ENCODE data around the gene RNF214. TPM values are rescaled to one million over a fixed set of nuclear protein-coding genes. Genes with fewer than 3 reads are reported as not detected.

RNF214 gene
- total RNA-seq, 2 donors from 2014 or later: 10.2 to 12.5 TPM

GRCh38 chr11:117296881-117297280 is 64.4 kb downstream of the RNF214 start:
- WGBS, 2 donors: 66 to 68% methylated on average over 6 of the region's 6 CpGs
- no peaks in the 10 kb centered on the region for H3K27me3 ChIP-seq
- no peak overlapping the region for H3K4me3 ChIP-seq
- H3K27ac ChIP-seq: peak overlapping the region in 3 of 4 donors; percentile 88 to 89 (median 88)
- peaks cover 76% of the 10 kb centered on the region for H3K4me1 ChIP-seq
- DNase-seq: no peak
- TF ChIP-seq, protein P1, sequence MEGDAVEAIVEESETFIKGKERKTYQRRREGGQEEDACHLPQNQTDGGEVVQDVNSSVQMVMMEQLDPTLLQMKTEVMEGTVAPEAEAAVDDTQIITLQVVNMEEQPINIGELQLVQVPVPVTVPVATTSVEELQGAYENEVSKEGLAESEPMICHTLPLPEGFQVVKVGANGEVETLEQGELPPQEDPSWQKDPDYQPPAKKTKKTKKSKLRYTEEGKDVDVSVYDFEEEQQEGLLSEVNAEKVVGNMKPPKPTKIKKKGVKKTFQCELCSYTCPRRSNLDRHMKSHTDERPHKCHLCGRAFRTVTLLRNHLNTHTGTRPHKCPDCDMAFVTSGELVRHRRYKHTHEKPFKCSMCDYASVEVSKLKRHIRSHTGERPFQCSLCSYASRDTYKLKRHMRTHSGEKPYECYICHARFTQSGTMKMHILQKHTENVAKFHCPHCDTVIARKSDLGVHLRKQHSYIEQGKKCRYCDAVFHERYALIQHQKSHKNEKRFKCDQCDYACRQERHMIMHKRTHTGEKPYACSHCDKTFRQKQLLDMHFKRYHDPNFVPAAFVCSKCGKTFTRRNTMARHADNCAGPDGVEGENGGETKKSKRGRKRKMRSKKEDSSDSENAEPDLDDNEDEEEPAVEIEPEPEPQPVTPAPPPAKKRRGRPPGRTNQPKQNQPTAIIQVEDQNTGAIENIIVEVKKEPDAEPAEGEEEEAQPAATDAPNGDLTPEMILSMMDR (IDR thresholded peaks at IDR 0.05): no peak
- TF ChIP-seq POLR2A (IDR thresholded peaks at IDR 0.05): no peak
- no peaks in the 10 kb centered on the region for H3K9me3 ChIP-seq
- intact Hi-C loops (cut with DNase I): no loop called here
- H3K36me3 ChIP-seq (replicated peaks in 1 of 2; ENCODE audit: insufficient read depth in 1 of 2, low read depth in 2 of 2): peaks cover 0 to 6% of the 10 kb centered on the region in 2 donors
- no peak for ATAC-seq

- WGBS, 2 donors: 29 to 61% methylated on average over 8 of the region's 8 CpGs
- H3K27ac ChIP-seq: peak overlapping the region; percentile 71 to 89 (median 88)
- TF ChIP-seq, protein P1 (IDR thresholded peaks at IDR 0.05): no peak
- TF ChIP-seq POLR2A (IDR thresholded peaks at IDR 0.05): peak in 1 of 3 donors; percentile 46
- peaks cover 77% of the 10 kb centered on the region for H3K4me1 ChIP-seq
- H3K27me3 ChIP-seq: no peaks in the 10 kb centered on the region
- no peaks in the 10 kb centered on the region for H3K9me3 ChIP-seq
- ATAC-seq (peak; percentile 64), DNase-seq (peak in 3 of 4 donors; percentile 32 to 64 (median 37))
- intact Hi-C loops (cut with DNase I): no loop called here
- H3K36me3 ChIP-seq (replicated peaks in 1 of 2; ENCODE audit: insufficient read depth in 1 of 2, low read depth in 2 of 2): peaks cover 0 to 2% of the 10 kb centered on the region in 2 donors
- no peak overlapping the region for H3K4me3 ChIP-seq
Observed at GRCh38 chr11:117298195-117298594, 65.7 kb downstream of the RNF214 start.

DNA sequence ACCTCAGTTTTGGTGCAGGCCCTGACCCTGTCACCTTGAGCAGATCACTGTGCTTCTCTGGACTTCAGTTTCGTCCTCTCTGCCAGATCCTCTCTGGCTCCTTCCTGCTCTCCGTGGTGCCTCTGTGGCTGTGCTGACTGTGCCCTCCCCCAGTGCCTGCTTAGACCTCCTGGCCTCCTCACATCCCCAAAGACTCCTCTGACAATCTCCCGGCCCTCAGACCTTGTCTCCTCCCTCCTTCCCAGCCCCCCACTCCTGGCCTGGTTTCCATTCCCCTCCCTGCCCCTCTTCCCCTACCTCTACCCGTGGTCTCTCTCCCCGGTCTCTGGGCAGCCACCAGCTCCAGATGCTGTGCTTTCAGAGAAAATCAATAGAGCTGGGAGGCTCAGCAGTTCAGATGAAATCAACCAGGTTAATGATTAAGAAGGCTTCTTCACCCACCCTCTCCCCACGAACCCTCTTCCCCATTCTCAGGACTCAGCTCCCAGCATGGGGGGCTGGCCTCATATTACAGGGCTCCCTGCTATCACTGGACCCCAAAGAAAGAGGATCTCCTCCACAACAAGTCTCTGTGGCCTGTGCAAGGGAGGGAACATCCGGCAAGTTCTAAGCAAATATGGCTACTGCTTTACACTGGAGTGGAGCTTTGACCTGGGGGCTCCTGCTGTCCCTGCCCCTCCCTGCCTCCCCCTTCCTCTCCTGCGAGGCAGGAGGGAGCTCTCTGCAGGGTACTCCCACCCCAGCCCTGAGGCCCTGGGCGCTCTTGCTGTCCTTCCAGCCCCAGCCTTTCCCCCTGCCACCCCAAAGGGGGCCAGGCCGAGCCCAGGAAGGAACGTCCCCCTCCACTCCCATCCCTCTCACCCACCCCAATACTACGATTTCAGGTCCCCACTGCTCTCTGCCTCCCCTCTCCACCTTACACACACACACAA is 67.1 kb downstream of the RNF214 start:
- H3K4me3 ChIP-seq: no peak overlapping the region
- 18% methylated on average over 12 of the region's 12 CpGs for WGBS, 2 donors
- TF ChIP-seq POLR2A (IDR thresholded peaks at IDR 0.05): peak in 2 of 3 donors; percentile 24 to 63
- TF ChIP-seq, protein P1 (IDR thresholded peaks at IDR 0.05): no peak

GRCh38 chr11:117300283-117300663 is 67.8 kb downstream of the RNF214 start:
- H3K27ac ChIP-seq: peak overlapping the region; percentile 71 to 89 (median 88)
- peaks cover 98% of the 10 kb centered on the region for H3K4me1 ChIP-seq
- H3K27me3 ChIP-seq: no peaks in the 10 kb centered on the region
- ATAC-seq (peak; percentile 43), DNase-seq (peak; percentile 64 to 77 (median 70))
- 12 to 16% methylated on average over 13 to 17 of the region's 17 CpGs for WGBS, 2 donors
- TF ChIP-seq, protein P1 (IDR thresholded peaks at IDR 0.05): no peak
- TF ChIP-seq POLR2A (IDR thresholded peaks at IDR 0.05): peak in 2 of 3 donors; percentile 25 to 41
- no peaks in the 10 kb centered on the region for H3K9me3 ChIP-seq
- H3K36me3 ChIP-seq (replicated peaks in 1 of 2; ENCODE audit: insufficient read depth in 1 of 2, low read depth in 2 of 2): no peaks in the 10 kb centered on the region
- intact Hi-C loops (cut with DNase I): no loop called here
- H3K4me3 ChIP-seq: no peak overlapping the region

More for the DNA sequence above, 67.1 kb downstream of the RNF214 start:
- DNase-seq (peak; percentile 64 to 81 (median 74)), ATAC-seq (peak; percentile 74)
- Histone ChIP-seq H3K27me3 (no peaks in the 10 kb centered on the region), H3K4me1 (peaks cover 91% of the 10 kb centered on the region), H3K27ac (peak overlapping the region; percentile 71 to 89 (median 88)), H3K36me3 (replicated peaks in 1 of 2; ENCODE audit: insufficient read depth in 1 of 2, low read depth in 2 of 2) (peaks cover 0 to 2% of the 10 kb centered on the region in 2 donors), H3K9me3 (no peaks in the 10 kb centered on the region)
- intact Hi-C loops (cut with DNase I): no loop called here

All from body of pancreas (tissue), 4 donors.